22Rv1 (cell line): ENCODE results near the gene ZFP42.

Experiments used
- ZFX ChIP-seq: fragments of 450-650 bp; IDR thresholded peaks from 2 replicates; pipeline ENCODE4 v1.6.1; 2017; ENCODE audit warnings: antibody characterized with exemption, borderline replicate concordance
- TF ChIP-seq, protein P1 (sequence below): fragments of 450-650 bp; IDR thresholded peaks from 2 replicates; pipeline ENCODE4 v1.5.1; 2017; ENCODE audit warnings: mild to moderate bottlenecking

DNA sequence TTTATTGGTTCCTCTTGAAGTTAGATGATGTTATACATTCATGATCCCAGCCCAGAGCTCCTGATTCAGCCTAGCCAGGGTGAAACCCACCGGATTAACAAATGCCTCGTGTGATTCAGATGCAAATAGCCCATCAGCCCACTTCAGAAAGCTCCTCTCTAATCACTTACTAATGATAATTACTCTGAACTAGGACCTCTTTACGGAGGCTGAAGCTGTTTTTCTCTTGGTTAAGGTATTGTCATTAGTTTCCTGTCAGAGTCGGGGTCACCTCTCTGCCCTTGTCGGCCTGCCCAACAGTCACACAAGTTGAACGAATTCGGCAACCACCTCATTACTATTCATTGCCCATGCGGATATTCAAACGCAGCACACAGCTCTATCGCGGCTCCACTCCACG, 36.6 kb downstream of the ZFP42 start:
- TF ChIP-seq, protein P1, sequence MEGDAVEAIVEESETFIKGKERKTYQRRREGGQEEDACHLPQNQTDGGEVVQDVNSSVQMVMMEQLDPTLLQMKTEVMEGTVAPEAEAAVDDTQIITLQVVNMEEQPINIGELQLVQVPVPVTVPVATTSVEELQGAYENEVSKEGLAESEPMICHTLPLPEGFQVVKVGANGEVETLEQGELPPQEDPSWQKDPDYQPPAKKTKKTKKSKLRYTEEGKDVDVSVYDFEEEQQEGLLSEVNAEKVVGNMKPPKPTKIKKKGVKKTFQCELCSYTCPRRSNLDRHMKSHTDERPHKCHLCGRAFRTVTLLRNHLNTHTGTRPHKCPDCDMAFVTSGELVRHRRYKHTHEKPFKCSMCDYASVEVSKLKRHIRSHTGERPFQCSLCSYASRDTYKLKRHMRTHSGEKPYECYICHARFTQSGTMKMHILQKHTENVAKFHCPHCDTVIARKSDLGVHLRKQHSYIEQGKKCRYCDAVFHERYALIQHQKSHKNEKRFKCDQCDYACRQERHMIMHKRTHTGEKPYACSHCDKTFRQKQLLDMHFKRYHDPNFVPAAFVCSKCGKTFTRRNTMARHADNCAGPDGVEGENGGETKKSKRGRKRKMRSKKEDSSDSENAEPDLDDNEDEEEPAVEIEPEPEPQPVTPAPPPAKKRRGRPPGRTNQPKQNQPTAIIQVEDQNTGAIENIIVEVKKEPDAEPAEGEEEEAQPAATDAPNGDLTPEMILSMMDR: no peak
- no peak for TF ChIP-seq ZFX
